Measurements from ENCODE around the gene SNX25.

DNA sequence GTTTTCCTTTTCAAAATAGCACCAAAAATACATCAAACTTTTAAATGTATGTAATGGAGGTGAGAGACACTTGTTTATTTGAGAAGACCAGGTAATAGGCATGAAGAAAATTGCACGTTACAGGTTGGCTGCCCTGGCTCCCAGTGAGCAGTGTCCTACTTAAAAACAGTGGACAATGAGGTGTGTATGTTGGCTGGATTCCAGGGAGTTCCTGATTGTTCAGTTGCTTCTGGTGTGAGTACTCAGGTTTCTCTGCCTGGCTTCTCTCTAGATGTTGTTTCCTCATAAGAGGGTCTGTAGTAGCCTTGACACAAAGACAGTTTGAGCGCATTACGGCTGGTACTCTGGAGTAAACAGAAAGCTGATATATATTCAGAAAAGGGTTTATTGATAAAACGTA is 29.4 kb downstream of the SNX25 start:
- TF ChIP-seq ZNF274 (IDR thresholded peaks at IDR 0.05; ENCODE audit: low read depth, low read length) (no peak), YY1 (IDR thresholded peaks at IDR 0.05; ENCODE audit: insufficient read depth, insufficient read length) (no peak)

Measured in NT2/D1 (cell line).